Activated CD4-positive, alpha-beta T cell treated with anti-CD3 and anti-CD28 coated beads for 36 hours (primary cell): ENCODE measurements around the gene FAM107B. TPM values are rescaled to one million over a fixed set of nuclear protein-coding genes. Genes with fewer than 3 reads are reported as not detected.

Source experiments
- ATAC-seq: fragments of 200-7000 bp; cut with Tn5 transposase; one replicate; pipeline ENCODE4 v1.10.0; 2021; ENCODE audit warnings: mild to moderate bottlenecking, moderate library complexity
- CTCF ChIA-PET: fragments of 350-600 bp; sonication (Branson Sonifier 250); formaldehyde crosslinking; loops from one replicate; lab custom pipeline; 2021; ENCODE audit warnings: antibody characterized with exemption; lab: Charles Lee
- POLR2A ChIA-PET: fragments of 350-600 bp; sonication (Branson Sonifier 250); formaldehyde crosslinking; loops from one replicate; lab custom pipeline; 2021; ENCODE audit warnings: antibody characterized with exemption, inconsistent platforms; lab: Charles Lee
- DNase-seq: peaks from one replicate; pipeline ENCODE4 v3.0.0-alpha.2; 2020
- H3K27ac Mint-ChIP-seq: one replicate; pipeline ENCODE4 v1.8.0; 2021; ENCODE audit warnings: mixed read lengths
- H3K27me3 Mint-ChIP-seq: one replicate; pipeline ENCODE4 v1.8.0; 2021; ENCODE audit warnings: mixed read lengths
- H3K36me3 Mint-ChIP-seq: one replicate; pipeline ENCODE4 v1.8.0; 2021; ENCODE audit warnings: low read depth, mixed read lengths
- H3K4me1 Mint-ChIP-seq: one replicate; pipeline ENCODE4 v1.8.0; 2021; ENCODE audit warnings: mixed read lengths
- H3K4me3 Mint-ChIP-seq: one replicate; pipeline ENCODE4 v1.8.0; 2021; ENCODE audit warnings: mild to moderate bottlenecking, moderate library complexity, mixed read lengths
- H3K9me3 Mint-ChIP-seq: one replicate; pipeline ENCODE4 v1.8.0; 2021; ENCODE audit warnings: low read depth, mixed read lengths
- intact Hi-C, 2 experiments: fragments of 100-400 bp; cut with DNase I in 1 of 2; cut with micrococcal nuclease in 1 of 2; formaldehyde crosslinking; loops; one replicate each; pipeline versions ENCODE4 v1.14.2 to v1.15.1; 2022 to 2024; cut with DNase I, micrococcal nuclease
- total RNA-seq, 2 experiments: library from RNA; stranded (reverse); gene quantifications; one replicate each; pipeline ENCODE4 v1.2.3, GENCODE V29; 2021

Gene FAM107B
- total RNA-seq, 2 experiments from 2014 or later: 126 to 148 TPM

GRCh38 chr10:14578060-14578952 lies 196.4 kb downstream of the FAM107B start:
- no peak for ATAC-seq
- H3K4me3 Mint-ChIP-seq: no peak overlapping the region
- ChIA-PET CTCF (interaction anchor here (0.6 to 1.9 kb wide), 7 partner anchors 9 to 74 kb away, joined by 3 to 6 read pairs (median 3); no protein-coding TSS in a partner anchor), POLR2A (no interaction called here)
- H3K27ac Mint-ChIP-seq: no peak overlapping the region
- H3K9me3 Mint-ChIP-seq: no peaks in the 10 kb centered on the region
- H3K4me1 Mint-ChIP-seq: peaks cover 74% of the 10 kb centered on the region
- no peak for DNase-seq
- no peaks in the 10 kb centered on the region for H3K27me3 Mint-ChIP-seq
- intact Hi-C loops: no loop called here
- peaks cover 46% of the 10 kb centered on the region for H3K36me3 Mint-ChIP-seq

GRCh38 chr10:14574885-14575284 lies 199.8 kb downstream of the FAM107B start:
- Mint-ChIP-seq H3K36me3 (peaks cover 42% of the 10 kb centered on the region), H3K27ac (no peak overlapping the region), H3K27me3 (no peaks in the 10 kb centered on the region), H3K4me3 (no peak overlapping the region), H3K9me3 (no peaks in the 10 kb centered on the region), H3K4me1 (peaks cover 80% of the 10 kb centered on the region)
- DNase-seq: no peak
- intact Hi-C loops: loop anchor here in 1 of 2 experiments (5.0 kb wide), 1 partner anchor 48 kb away; no protein-coding TSS in a partner anchor
- ATAC-seq: no peak
- ChIA-PET CTCF (interaction anchor here (0.7 to 2.0 kb wide), 5 partner anchors 8 to 22 kb away, joined by 3 to 7 read pairs (median 3); no protein-coding TSS in a partner anchor), POLR2A (interaction anchor here (0.7 to 1.0 kb wide), 2 partner anchors 73 to 389 kb away, joined by 6 to 10 read pairs; no protein-coding TSS in a partner anchor)

- intact Hi-C loops: loop anchor here in 1 of 2 experiments (5.0 kb wide), 1 partner anchor 47 kb away; no protein-coding TSS in a partner anchor
- H3K27me3 Mint-ChIP-seq: no peaks in the 10 kb centered on the region
- H3K36me3 Mint-ChIP-seq: peaks cover 45% of the 10 kb centered on the region
- POLR2A ChIA-PET: interaction anchor here (0.7 to 1.0 kb wide), 2 partner anchors 74 to 388 kb away, joined by 6 to 10 read pairs; no protein-coding TSS in a partner anchor
- CTCF ChIA-PET: interaction anchor here (0.8 to 2.0 kb wide), 5 partner anchors 9 to 28 kb away, joined by 3 to 7 read pairs (median 3); no protein-coding TSS in a partner anchor
- no peak for DNase-seq
- no peak for ATAC-seq
- peak overlapping the region; percentile 74 for H3K27ac Mint-ChIP-seq
- no peak overlapping the region for H3K4me3 Mint-ChIP-seq
- H3K9me3 Mint-ChIP-seq: no peaks in the 10 kb centered on the region
- peaks cover 81% of the 10 kb centered on the region for H3K4me1 Mint-ChIP-seq
Observed at GRCh38 chr10:14574291-14574690, 200.4 kb downstream of the FAM107B start.

- DNase-seq: no peak
- Mint-ChIP-seq H3K9me3 (no peaks in the 10 kb centered on the region), H3K36me3 (peaks cover 49% of the 10 kb centered on the region), H3K4me1 (peaks cover 84% of the 10 kb centered on the region), H3K27me3 (no peaks in the 10 kb centered on the region), H3K4me3 (no peak overlapping the region), H3K27ac (peak overlapping the region; percentile 74)
- intact Hi-C loops: loop anchor here in 1 of 2 experiments (2.0 to 5.0 kb wide), 2 partner anchors 31 to 46 kb away; no protein-coding TSS in a partner anchor
- ChIA-PET CTCF (interaction anchor here (1.0 to 2.0 kb wide), 4 partner anchors 9 to 28 kb away, joined by 3 to 7 read pairs (median 4); no protein-coding TSS in a partner anchor), POLR2A (no interaction called here)
- ATAC-seq: no peak
Observed at GRCh38 chr10:14573666-14574261, 200.9 kb downstream of the FAM107B start.

GRCh38 chr10:14572811-14573210 lies 201.9 kb downstream of the FAM107B start:
- intact Hi-C loops: loop anchor here (1.0 to 5.0 kb wide), 7 partner anchors 9 to 46 kb away; no protein-coding TSS in a partner anchor
- H3K27me3 Mint-ChIP-seq: no peaks in the 10 kb centered on the region
- ATAC-seq (no peak), DNase-seq (no peak)
- no peaks in the 10 kb centered on the region for H3K9me3 Mint-ChIP-seq
- H3K4me3 Mint-ChIP-seq: no peak overlapping the region
- CTCF ChIA-PET: interaction anchor here (1.9 kb wide), 1 partner anchor 10 kb away, joined by 7 read pairs; no protein-coding TSS in a partner anchor
- peak overlapping the region; percentile 58 for H3K27ac Mint-ChIP-seq
- POLR2A ChIA-PET: interaction anchor here (0.9 kb wide), 1 partner anchor 10 kb away, joined by 4 read pairs; no protein-coding TSS in a partner anchor
- H3K4me1 Mint-ChIP-seq: peaks cover 86% of the 10 kb centered on the region
- H3K36me3 Mint-ChIP-seq: peaks cover 48% of the 10 kb centered on the region

GRCh38 chr10:14571866-14572507 lies 202.7 kb downstream of the FAM107B start:
- H3K27ac Mint-ChIP-seq: peak overlapping the region; percentile 93
- H3K4me1 Mint-ChIP-seq: peaks cover 93% of the 10 kb centered on the region
- peak overlapping the region; percentile 66 for H3K4me3 Mint-ChIP-seq
- peak; percentile 88 for ATAC-seq
- CTCF ChIA-PET: interaction anchor here (1.3 kb wide), 1 partner anchor 35 kb away, joined by 5 read pairs; no protein-coding TSS in a partner anchor
- DNase-seq: peak; percentile 78
- no peaks in the 10 kb centered on the region for H3K9me3 Mint-ChIP-seq
- POLR2A ChIA-PET: interaction anchor here (0.9 to 1.9 kb wide), 2 partner anchors 11 to 16 kb away, joined by 4 to 8 read pairs; no protein-coding TSS in a partner anchor
- H3K27me3 Mint-ChIP-seq: no peaks in the 10 kb centered on the region
- intact Hi-C loops: loop anchor here (1.0 to 5.0 kb wide), 7 partner anchors 8 to 45 kb away; no protein-coding TSS in a partner anchor
- H3K36me3 Mint-ChIP-seq: peaks cover 51% of the 10 kb centered on the region

GRCh38 chr10:14570800-14571199 lies 203.9 kb downstream of the FAM107B start:
- H3K27ac Mint-ChIP-seq: peak overlapping the region; percentile 93
- no peak for DNase-seq
- peaks cover 54% of the 10 kb centered on the region for H3K36me3 Mint-ChIP-seq
- no peak for ATAC-seq
- CTCF ChIA-PET: interaction anchor here (0.6 to 1.3 kb wide), 2 partner anchors 33 to 77 kb away, joined by 5 to 6 read pairs; no protein-coding TSS in a partner anchor
- POLR2A ChIA-PET: interaction anchor here (0.6 to 1.9 kb wide), 5 partner anchors 11 to 266 kb away, joined by 3 to 9 read pairs (median 8); no protein-coding TSS in a partner anchor
- intact Hi-C loops: loop anchor here in 1 of 2 experiments (5.0 kb wide), 1 partner anchor 43 kb away; no protein-coding TSS in a partner anchor
- no peaks in the 10 kb centered on the region for H3K27me3 Mint-ChIP-seq
- peaks cover 3% of the 10 kb centered on the region for H3K9me3 Mint-ChIP-seq
- H3K4me3 Mint-ChIP-seq: peak overlapping the region; percentile 66
- peaks cover 92% of the 10 kb centered on the region for H3K4me1 Mint-ChIP-seq

- Mint-ChIP-seq H3K4me3 (peak overlapping the region; percentile 61), H3K36me3 (peaks cover 57% of the 10 kb centered on the region), H3K27ac (peak overlapping the region; percentile 93), H3K27me3 (no peaks in the 10 kb centered on the region), H3K9me3 (peaks cover 3% of the 10 kb centered on the region), H3K4me1 (peaks cover 93% of the 10 kb centered on the region)
- intact Hi-C loops: loop anchor here in 1 of 2 experiments (5.0 kb wide), 1 partner anchor 42 kb away; no protein-coding TSS in a partner anchor
- no peak for ATAC-seq
- no peak for DNase-seq
- ChIA-PET POLR2A (interaction anchor here (0.6 to 1.1 kb wide), 3 partner anchors 10 to 29 kb away, joined by 3 to 11 read pairs (median 3); no protein-coding TSS in a partner anchor), CTCF (interaction anchor here (1.2 to 1.9 kb wide), 4 partner anchors 9 to 20 kb away, joined by 3 to 6 read pairs (median 5); no protein-coding TSS in a partner anchor)
Observed at GRCh38 chr10:14569274-14570060, 205.2 kb downstream of the FAM107B start.

GRCh38 chr10:14567421-14567820 lies 207.3 kb downstream of the FAM107B start:
- H3K9me3 Mint-ChIP-seq: peaks cover 3% of the 10 kb centered on the region
- no peak overlapping the region for H3K4me3 Mint-ChIP-seq
- peak overlapping the region; percentile 58 for H3K27ac Mint-ChIP-seq
- ChIA-PET CTCF (interaction anchor here (0.7 to 1.4 kb wide), 2 partner anchors 15 to 250 kb away, joined by 3 read pairs; no protein-coding TSS in a partner anchor), POLR2A (interaction anchor here (2.0 kb wide), 1 partner anchor 382 kb away, joined by 7 read pairs; no protein-coding TSS in a partner anchor)
- intact Hi-C loops: no loop called here
- H3K4me1 Mint-ChIP-seq: peaks cover 93% of the 10 kb centered on the region
- ATAC-seq (no peak), DNase-seq (no peak)
- H3K36me3 Mint-ChIP-seq: peaks cover 53% of the 10 kb centered on the region
- H3K27me3 Mint-ChIP-seq: no peaks in the 10 kb centered on the region
